Hematopoietic multipotent progenitor cell (in vitro differentiated cells): Measurements from ENCODE around the gene TRIM41. TPM values are rescaled to one million over a fixed set of nuclear protein-coding genes. Genes with fewer than 3 reads are reported as not detected.
"Not testable (repeated sequence)": the region's sequence is repeated elsewhere in the genome, so short reads cannot be mapped to it uniquely, and the experiment has no call there.

Experiments used
- DNase-seq, 3 donors: peaks; one replicate each; pipeline ENCODE4 v3.0.0-alpha.2; 2011 to 2015; ENCODE audit warnings: low read depth in 2 of 3, low spot score in 2 of 3
- total RNA-seq: library from RNA; depleted of rRNA; stranded (reverse); fragments of >200 nt; gene quantifications from one replicate; pipeline ENCODE4 v1.2.3, GENCODE V29; 2012

TRIM41 gene
- total RNA-seq, 1 donor: 17.0 TPM

- DNase-seq: no peak
Measured at GRCh38 chr5:181245427-181246275, 22.6 kb downstream of the TRIM41 start.

GRCh38 chr5:181246276-181247049 lies 23.4 kb downstream of the TRIM41 start:
- DNase-seq: peak in 2 of 3 donors; percentile 62 to 73

- DNase-seq: no peak
Measured at GRCh38 chr5:181248277-181248676, 25.2 kb downstream of the TRIM41 start.

- no peak for DNase-seq
Measured at GRCh38 chr5:181255276-181255675, 32.2 kb downstream of the TRIM41 start.

- no peak for DNase-seq
Measured at GRCh38 chr5:181255836-181256578, 32.9 kb downstream of the TRIM41 start.

DNA sequence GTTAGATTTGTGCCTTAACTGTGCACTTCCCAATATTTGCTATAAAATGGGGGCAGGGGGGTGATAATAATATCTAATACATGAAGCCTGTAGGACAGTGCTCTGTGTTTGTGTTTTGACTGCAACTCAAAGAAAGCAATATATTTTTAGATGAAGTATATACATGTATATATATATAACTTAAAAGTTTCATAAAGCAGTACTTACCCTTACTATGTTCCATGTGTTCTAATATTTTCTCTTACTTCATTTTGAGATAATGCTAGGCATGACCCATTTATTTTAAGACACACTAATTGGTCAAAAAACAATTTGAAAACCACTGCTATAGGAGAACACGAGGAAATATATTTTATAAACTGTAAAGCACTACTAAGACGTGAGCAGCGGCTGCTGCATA lies 35.5 kb downstream of the TRIM41 start:
- DNase-seq: no peak

- DNase-seq: no peak
Measured at GRCh38 chr5:181259283-181259682, 36.2 kb downstream of the TRIM41 start.

DNA sequence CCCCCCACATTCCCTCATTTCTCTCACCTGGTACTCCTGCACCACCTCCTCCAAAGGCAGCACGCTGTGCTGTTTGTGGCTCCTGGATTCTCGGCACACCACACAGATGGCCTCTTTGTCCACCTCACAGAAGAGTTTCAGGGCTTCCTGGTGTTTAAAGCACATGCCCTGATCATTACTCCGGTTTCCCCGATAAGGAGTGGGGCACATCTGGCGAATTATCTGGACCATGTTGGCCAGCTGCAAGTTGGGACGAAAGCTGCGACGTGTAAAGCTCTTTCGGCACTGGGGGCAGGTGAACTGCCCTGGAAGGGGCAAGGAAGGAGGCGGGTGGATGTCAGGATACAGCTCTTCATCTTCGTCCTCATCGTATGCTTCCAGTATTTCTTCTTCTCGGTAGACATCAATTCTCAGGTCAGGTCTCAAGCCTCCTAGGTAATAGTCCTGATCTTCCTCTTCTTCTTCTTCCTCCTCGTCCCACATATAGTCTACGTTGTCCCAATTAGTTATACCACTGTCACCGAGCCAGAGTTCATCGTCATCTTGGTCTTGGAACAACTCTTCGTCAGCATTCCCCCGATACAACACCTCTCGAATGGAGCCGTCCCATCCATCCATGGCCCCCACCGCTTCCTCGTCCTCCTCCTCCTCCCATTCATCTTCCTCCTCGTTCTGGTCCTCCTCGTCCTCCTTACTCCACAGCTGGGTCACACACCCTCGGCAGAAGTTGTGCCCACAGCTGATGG lies 37.1 kb downstream of the TRIM41 start:
- DNase-seq: no peak

DNA sequence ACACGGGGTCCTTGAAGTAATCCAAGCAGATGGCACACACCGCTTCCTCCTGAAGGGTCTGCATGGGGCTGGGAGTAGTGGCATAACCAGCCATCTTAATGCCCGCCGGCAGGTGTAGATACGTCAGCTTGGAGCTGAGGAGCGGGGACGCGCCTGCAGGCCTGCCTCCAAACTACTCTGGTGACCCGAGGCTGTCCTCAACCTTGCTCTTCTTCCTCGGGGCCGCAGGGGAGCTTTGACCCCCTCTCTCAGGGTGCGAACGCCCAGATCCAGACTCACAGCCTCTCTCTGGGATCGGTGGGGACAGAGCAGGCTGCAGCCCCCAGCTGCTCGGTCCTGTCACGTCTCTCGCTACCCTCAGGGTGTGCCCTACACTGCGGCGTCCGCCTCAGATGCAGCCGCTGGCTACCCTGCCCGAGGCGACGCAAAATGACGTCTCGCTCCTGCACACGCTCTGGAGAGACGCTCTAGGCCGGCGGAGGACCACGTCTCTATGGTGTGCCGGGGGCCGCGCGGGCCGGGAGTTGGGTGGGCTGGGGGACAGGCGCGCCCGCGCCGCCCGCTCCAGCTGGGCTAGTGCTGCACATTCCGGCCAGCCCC lies 37.7 kb downstream of the TRIM41 start, which contains the start of gene TRIM52:
TSS of gene TRIM52 (minus strand) at position 424 of the 600 bp plus-strand sequence. CDS start at position 94, 330 bp downstream.
- DNase-seq: peak; percentile 78 to 95 (median 94)

GRCh38 chr5:181261320-181262049 lies 38.4 kb downstream of the TRIM41 start:
- peak; percentile 74 to 87 (median 86) for DNase-seq

GRCh38 chr5:181263633-181264032 lies 40.6 kb downstream of the TRIM41 start:
- no peak for DNase-seq

DNA sequence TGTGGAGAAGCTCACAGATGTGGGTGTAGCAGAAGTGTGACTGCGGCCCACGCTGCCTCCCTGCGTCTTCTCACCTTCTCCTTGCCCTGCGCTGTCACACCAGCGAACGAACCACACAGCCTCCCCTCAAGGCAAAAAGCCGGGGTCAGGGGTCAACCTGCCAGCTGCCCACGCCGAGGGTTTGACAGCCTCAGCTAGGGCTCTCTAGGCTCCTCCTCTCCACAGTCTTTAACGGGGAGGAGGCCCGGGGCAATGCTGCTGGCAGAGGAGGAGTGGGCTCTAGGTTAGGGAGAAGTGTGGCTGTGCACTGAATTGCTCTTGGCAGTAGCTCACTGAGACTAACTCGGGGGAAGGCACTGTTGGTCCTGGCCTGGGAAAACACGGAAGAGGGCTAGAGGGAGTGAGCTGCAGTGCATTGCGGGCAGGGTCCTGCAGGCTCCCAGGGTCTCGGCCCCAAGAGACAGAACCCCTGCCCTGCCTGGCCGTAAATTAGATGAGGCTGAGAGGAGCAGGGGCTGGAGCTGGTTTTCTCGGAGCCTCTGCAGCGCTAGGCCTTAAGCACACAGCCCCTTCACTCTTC lies 42.1 kb downstream of the TRIM41 start:
- DNase-seq: no peak

DNA sequence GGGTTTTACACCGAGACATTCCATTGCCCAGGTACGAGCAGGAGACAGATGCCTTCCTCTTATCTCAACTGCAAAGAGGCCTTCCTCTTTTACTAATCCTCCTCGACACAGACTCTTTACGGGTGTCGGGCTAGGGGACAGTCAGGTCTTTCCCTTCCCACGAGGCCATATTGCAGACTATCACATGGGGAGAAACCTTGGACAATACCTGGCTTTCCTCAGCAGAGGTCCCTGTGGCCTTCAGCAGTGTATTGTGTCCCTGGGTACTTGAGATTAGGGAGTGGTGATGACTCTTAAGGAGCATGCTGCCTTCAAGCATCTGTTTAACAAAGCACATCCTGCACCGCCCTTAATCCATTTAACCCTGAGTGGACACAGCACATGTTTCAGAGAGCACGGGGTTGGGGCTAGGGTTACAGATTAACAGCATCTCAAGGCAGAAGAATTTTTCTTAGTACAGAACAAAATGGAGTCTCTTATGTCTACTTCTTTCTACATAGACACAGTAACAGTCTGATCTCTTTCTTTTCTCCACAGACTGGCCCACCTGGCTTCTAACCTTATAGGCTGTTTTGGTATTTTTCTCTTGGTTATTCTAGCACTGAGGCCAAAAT lies 44.3 kb downstream of the TRIM41 start:
- not testable (repeated sequence) for DNase-seq

DNA sequence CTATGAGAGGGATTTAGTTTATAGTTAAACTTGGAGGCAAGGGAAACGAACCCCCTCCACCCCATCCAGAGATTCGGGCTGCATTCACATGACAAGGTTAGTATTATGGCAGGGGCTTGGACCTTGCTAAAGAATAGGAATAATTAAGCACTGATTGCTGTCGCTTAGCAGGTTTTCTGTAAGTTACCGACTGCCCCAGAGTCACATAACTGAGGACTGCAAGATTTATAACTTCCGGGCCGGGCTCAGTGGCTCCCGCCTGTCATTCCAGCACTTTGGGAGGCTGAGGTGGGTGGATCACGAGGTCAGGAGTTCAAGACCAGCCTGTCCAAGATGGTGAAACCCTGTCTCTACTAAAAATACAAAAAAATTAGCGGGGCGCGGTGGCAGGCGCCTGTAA lies 44.8 kb downstream of the TRIM41 start:
- not testable (repeated sequence) for DNase-seq

- DNase-seq: no peak
Measured at GRCh38 chr5:181271081-181271480, 48.0 kb downstream of the TRIM41 start.

DNA sequence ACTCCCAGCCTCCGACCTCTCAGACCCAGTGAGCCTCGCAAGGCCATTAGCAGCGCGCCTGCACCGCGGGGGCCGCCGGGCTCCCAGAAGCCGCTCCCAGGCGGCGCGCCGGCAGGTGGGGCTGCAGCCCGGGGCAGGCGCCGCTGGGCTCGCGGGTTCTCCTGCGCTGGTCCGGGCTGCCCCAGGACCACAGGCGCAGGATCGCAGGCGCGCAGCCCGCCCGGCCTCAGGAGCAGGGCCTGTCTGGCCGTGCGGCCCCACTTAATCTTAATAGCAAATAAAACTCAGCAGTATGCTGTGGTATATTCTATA lies 50.3 kb downstream of the TRIM41 start:
- peak in 2 of 3 donors; percentile 33 to 42 for DNase-seq

- DNase-seq: no peak
Measured at GRCh38 chr5:181280251-181280762, 57.2 kb downstream of the TRIM41 start.
